ENCODE results near the gene RGS6.

DNA sequence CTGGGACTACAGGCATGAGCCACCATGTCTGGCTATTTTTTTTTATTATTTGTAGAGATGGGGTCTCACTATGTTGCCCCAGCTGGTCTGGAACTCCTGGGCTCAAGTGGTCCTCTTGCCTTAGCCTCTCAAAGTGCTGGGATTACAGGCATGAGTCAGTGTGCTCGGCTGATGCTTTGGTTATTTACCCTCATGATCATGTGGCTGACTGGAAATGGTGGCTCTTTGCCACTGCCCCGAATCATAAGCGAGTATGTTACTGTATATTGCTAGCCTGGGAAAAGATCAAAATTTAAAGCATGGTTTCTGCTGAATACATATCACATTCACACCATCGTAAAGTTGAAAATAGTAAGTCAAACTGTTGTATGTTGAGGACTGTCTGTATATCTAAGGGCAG, 101.1 kb downstream of the RGS6 start:
- TF ChIP-seq CTCF (IDR thresholded peaks at IDR 0.05) (no peak), POLR2A (IDR thresholded peaks at IDR 0.05; ENCODE audit: low read depth) (no peak)
